ENCODE measurements around the gene UBE3B.

The UBE3B gene

GRCh38 chr12:109451400-109451799 lies 26.0 kb upstream of the UBE3B start:
- no peaks in the 10 kb centered on the region for H3K4me1 ChIP-seq (ENCODE audit: insufficient read depth, low read length, poor library complexity, severe bottlenecking)
- no peak overlapping the region for H2AFZ ChIP-seq (ENCODE audit: low read length)
- no peaks in the 10 kb centered on the region for H3F3A ChIP-seq (ENCODE audit: low read depth)
- peaks cover 77% of the 10 kb centered on the region for H3K36me3 ChIP-seq (ENCODE audit: insufficient read depth, low read length)
- H3K4me3 ChIP-seq (ENCODE audit: low read length, poor library complexity, severe bottlenecking): no peak overlapping the region
- H3K9ac ChIP-seq (ENCODE audit: low read depth, low read length, poor library complexity, severe bottlenecking): no peak overlapping the region
- no peak overlapping the region for H3K4me2 ChIP-seq (ENCODE audit: low read depth, low read length, poor library complexity, severe bottlenecking)
- H3K9me2 ChIP-seq (replicated peaks; ENCODE audit: low read depth, low read length): no peaks in the 10 kb centered on the region
- H3K79me2 ChIP-seq (ENCODE audit: insufficient read depth, low read length): no peaks in the 10 kb centered on the region
- no peaks in the 10 kb centered on the region for H4K20me1 ChIP-seq (ENCODE audit: insufficient read depth, low read length, poor library complexity, severe bottlenecking)
- H3K27me3 ChIP-seq (ENCODE audit: insufficient read depth, low read length, poor library complexity, severe bottlenecking): no peaks in the 10 kb centered on the region
- no peak for TF ChIP-seq CTCF (conservative IDR thresholded peaks at IDR 0.05; ENCODE audit: low read length)
- no peak for TF ChIP-seq EZH2phosphoT487 (IDR thresholded peaks at IDR 0.05; ENCODE audit: borderline replicate concordance)
- no peaks in the 10 kb centered on the region for H3K9me3 ChIP-seq (ENCODE audit: insufficient read depth, low read depth, low read length)

- Histone ChIP-seq H3K9ac (ENCODE audit: low read depth, low read length, poor library complexity, severe bottlenecking) (no peak overlapping the region), H3K36me3 (ENCODE audit: insufficient read depth, low read length) (peaks cover 79% of the 10 kb centered on the region), H3K27me3 (ENCODE audit: insufficient read depth, low read length, poor library complexity, severe bottlenecking) (no peaks in the 10 kb centered on the region), H3K9me3 (ENCODE audit: insufficient read depth, low read depth, low read length) (no peaks in the 10 kb centered on the region), H3K79me2 (ENCODE audit: insufficient read depth, low read length) (no peaks in the 10 kb centered on the region), H4K20me1 (ENCODE audit: insufficient read depth, low read length, poor library complexity, severe bottlenecking) (no peaks in the 10 kb centered on the region), H3K4me1 (ENCODE audit: insufficient read depth, low read length, poor library complexity, severe bottlenecking) (no peaks in the 10 kb centered on the region), H3K4me3 (ENCODE audit: low read length, poor library complexity, severe bottlenecking) (no peak overlapping the region), H3K9me2 (replicated peaks; ENCODE audit: low read depth, low read length) (no peaks in the 10 kb centered on the region), H2AFZ (ENCODE audit: low read length) (no peak overlapping the region), H3K4me2 (ENCODE audit: low read depth, low read length, poor library complexity, severe bottlenecking) (no peak overlapping the region), H3F3A (ENCODE audit: low read depth) (no peaks in the 10 kb centered on the region)
- TF ChIP-seq CTCF (conservative IDR thresholded peaks at IDR 0.05; ENCODE audit: low read length) (no peak), EZH2phosphoT487 (IDR thresholded peaks at IDR 0.05; ENCODE audit: borderline replicate concordance) (no peak)
Observed at GRCh38 chr12:109452489-109452888, 24.9 kb upstream of the UBE3B start.

- H2AFZ ChIP-seq (ENCODE audit: low read length): no peak overlapping the region
- no peaks in the 10 kb centered on the region for H3K27me3 ChIP-seq (ENCODE audit: insufficient read depth, low read length, poor library complexity, severe bottlenecking)
- no peaks in the 10 kb centered on the region for H3K9me3 ChIP-seq (ENCODE audit: insufficient read depth, low read depth, low read length)
- no peak overlapping the region for H3K4me3 ChIP-seq (ENCODE audit: low read length, poor library complexity, severe bottlenecking)
- no peaks in the 10 kb centered on the region for H3K9me2 ChIP-seq (replicated peaks; ENCODE audit: low read depth, low read length)
- no peak overlapping the region for H3K9ac ChIP-seq (ENCODE audit: low read depth, low read length, poor library complexity, severe bottlenecking)
- H3K36me3 ChIP-seq (ENCODE audit: insufficient read depth, low read length): peaks cover 95% of the 10 kb centered on the region
- peaks cover 8% of the 10 kb centered on the region; the same call in 1 of the 2 replicates for H3K79me2 ChIP-seq (ENCODE audit: insufficient read depth, low read length)
- peaks cover 8% of the 10 kb centered on the region for H4K20me1 ChIP-seq (ENCODE audit: insufficient read depth, low read length, poor library complexity, severe bottlenecking)
- H3K4me1 ChIP-seq (ENCODE audit: insufficient read depth, low read length, poor library complexity, severe bottlenecking): no peaks in the 10 kb centered on the region
- H3K4me2 ChIP-seq (ENCODE audit: low read depth, low read length, poor library complexity, severe bottlenecking): no peak overlapping the region
- H3F3A ChIP-seq (ENCODE audit: low read depth): no peaks in the 10 kb centered on the region
- TF ChIP-seq CTCF (conservative IDR thresholded peaks at IDR 0.05; ENCODE audit: low read length) (no peak), EZH2phosphoT487 (IDR thresholded peaks at IDR 0.05; ENCODE audit: borderline replicate concordance) (no peak)
Observed at GRCh38 chr12:109455706-109456105, 21.7 kb upstream of the UBE3B start.
